Medulla oblongata (tissue), 1 donor: Measurements from ENCODE around the gene PIMREG.

Experiments
- DNase-seq: peaks from one replicate; pipeline ENCODE4 v3.0.0-alpha.2; 2015; ENCODE audit errors: extremely low spot score

The PIMREG gene

GRCh38 chr17:6437956-6438355 lies 6.3 kb upstream of the PIMREG start:
- no peak for DNase-seq

GRCh38 chr17:6439951-6440350 lies 4.3 kb upstream of the PIMREG start:
- DNase-seq = no peak

- no peak for DNase-seq
Measured at GRCh38 chr17:6442775-6443174, 1.5 kb upstream of the PIMREG start.

- no peak for DNase-seq
Measured at GRCh38 chr17:6444571-6445335, 498 bp downstream of the PIMREG start.

- DNase-seq = no peak
Measured at GRCh38 chr17:6446516-6447100, 2.4 kb downstream of the PIMREG start.

- DNase-seq = no peak
Measured at GRCh38 chr17:6448473-6448872, 4.2 kb downstream of the PIMREG start.

- no peak for DNase-seq
Measured at GRCh38 chr17:6449307-6449706, 5.1 kb downstream of the PIMREG start.

GRCh38 chr17:6450926-6451832 lies 6.9 kb downstream of the PIMREG start:
- DNase-seq = no peak

- no peak for DNase-seq
Measured at GRCh38 chr17:6452471-6453266, 8.4 kb downstream of the PIMREG start.

- no peak for DNase-seq
Measured at GRCh38 chr17:6453279-6454024, 9.2 kb downstream of the PIMREG start.

GRCh38 chr17:6454495-6455320 lies 10.5 kb downstream of the PIMREG start:
- DNase-seq = no peak

GRCh38 chr17:6455321-6455705 lies 11.1 kb downstream of the PIMREG start:
- DNase-seq = no peak

- no peak for DNase-seq
Measured at GRCh38 chr17:6456321-6456720, 12.1 kb downstream of the PIMREG start.

GRCh38 chr17:6456914-6457687 lies 12.8 kb downstream of the PIMREG start:
- DNase-seq = no peak

GRCh38 chr17:6457688-6458459 lies 13.6 kb downstream of the PIMREG start:
- DNase-seq = no peak

- DNase-seq = no peak
Measured at GRCh38 chr17:6458460-6458950, 14.2 kb downstream of the PIMREG start.

- no peak for DNase-seq
Measured at GRCh38 chr17:6460531-6461161, 16.4 kb downstream of the PIMREG start.

GRCh38 chr17:6461246-6461645 lies 17.0 kb downstream of the PIMREG start:
- no peak for DNase-seq
